ENCODE results near the gene POU6F2. TPM values are rescaled to one million over a fixed set of nuclear protein-coding genes. Genes with fewer than 3 reads are reported as not detected.

POU6F2 gene
- total and polyA plus RNA-seq, 2 experiments from 2014 or later = not detected

GRCh38 chr7:39094731-39095130 is 117.0 kb downstream of the POU6F2 start:
- WGBS, 2 experiments (ENCODE audit: low coverage in 1 of 2, low lambda C conversion rate in 2 of 2, missing lambda C conversion rate in 2 of 2) = 0 to 2% methylated on average over 2 of the region's 2 CpGs
- Histone ChIP-seq H3K9me2 (ENCODE audit: insufficient read depth) (no peaks in the 10 kb centered on the region), H3K9ac (no peak overlapping the region), H3K36me3 (ENCODE audit: low read depth) (no peaks in the 10 kb centered on the region), H3K27me3 (replicated peaks; ENCODE audit: insufficient read depth) (peaks cover 4% of the 10 kb centered on the region; the same call in 1 of the 2 replicates), H3K4me3 (no peak overlapping the region), H3K9me3 (ENCODE audit: low read depth) (no peaks in the 10 kb centered on the region), H2AFZ (no peak overlapping the region), H3K4me2 (ENCODE audit: unreplicated experiment) (no peak overlapping the region), H3K79me2 (ENCODE audit: insufficient read depth) (no peaks in the 10 kb centered on the region), H3K4me1 (ENCODE audit: insufficient read depth) (no peaks in the 10 kb centered on the region), H3F3A (ENCODE audit: insufficient read depth) (no peaks in the 10 kb centered on the region), H4K20me1 (ENCODE audit: insufficient read depth) (no peaks in the 10 kb centered on the region), H3K27ac (no peak overlapping the region)
- no peak for DNase-seq
- TF ChIP-seq EZH2 (IDR thresholded peaks at IDR 0.05; ENCODE audit: insufficient read depth, poor library complexity, severe bottlenecking) (no peak), EZH2phosphoT487 (IDR thresholded peaks at IDR 0.05; ENCODE audit: insufficient read depth, low read depth) (no peak)
- in situ Hi-C loops (cut with MboI) = no loop called here

- in situ Hi-C loops (cut with MboI) = no loop called here
- H3K9ac ChIP-seq = no peak overlapping the region
- peaks cover 4% of the 10 kb centered on the region; the same call in 1 of the 2 replicates for H3K27me3 ChIP-seq (replicated peaks; ENCODE audit: insufficient read depth)
- H3K4me1 ChIP-seq (ENCODE audit: insufficient read depth) = no peaks in the 10 kb centered on the region
- WGBS, 2 experiments (ENCODE audit: low coverage in 1 of 2, low lambda C conversion rate in 2 of 2, missing lambda C conversion rate in 2 of 2) = 36 to 39% methylated on average over 7 of the region's 7 CpGs
- no peaks in the 10 kb centered on the region for H3F3A ChIP-seq (ENCODE audit: insufficient read depth)
- no peaks in the 10 kb centered on the region for H3K79me2 ChIP-seq (ENCODE audit: insufficient read depth)
- no peak overlapping the region for H3K4me2 ChIP-seq (ENCODE audit: unreplicated experiment)
- TF ChIP-seq EZH2 (IDR thresholded peaks at IDR 0.05; ENCODE audit: insufficient read depth, poor library complexity, severe bottlenecking) (no peak), EZH2phosphoT487 (IDR thresholded peaks at IDR 0.05; ENCODE audit: insufficient read depth, low read depth) (no peak)
- no peaks in the 10 kb centered on the region for H3K9me2 ChIP-seq (ENCODE audit: insufficient read depth)
- H3K9me3 ChIP-seq (ENCODE audit: low read depth) = no peaks in the 10 kb centered on the region
- H2AFZ ChIP-seq = no peak overlapping the region
- no peak overlapping the region for H3K27ac ChIP-seq
- H4K20me1 ChIP-seq (ENCODE audit: insufficient read depth) = no peaks in the 10 kb centered on the region
- no peak overlapping the region for H3K4me3 ChIP-seq
- no peak for DNase-seq
- H3K36me3 ChIP-seq (ENCODE audit: low read depth) = no peaks in the 10 kb centered on the region
Observed at GRCh38 chr7:39095875-39096619, 118.3 kb downstream of the POU6F2 start.

- in situ Hi-C loops (cut with MboI) = no loop called here
Observed at GRCh38 chr7:39098506-39098905, 120.8 kb downstream of the POU6F2 start.

GRCh38 chr7:39099146-39099545 is 121.4 kb downstream of the POU6F2 start:
- no peak overlapping the region for H3K4me2 ChIP-seq (ENCODE audit: unreplicated experiment)
- H4K20me1 ChIP-seq (ENCODE audit: insufficient read depth) = no peaks in the 10 kb centered on the region
- WGBS, 2 experiments (ENCODE audit: low coverage in 1 of 2, low lambda C conversion rate in 2 of 2, missing lambda C conversion rate in 2 of 2) = 51 to 52% methylated on average over 3 of the region's 3 CpGs
- no peaks in the 10 kb centered on the region for H3K79me2 ChIP-seq (ENCODE audit: insufficient read depth)
- in situ Hi-C loops (cut with MboI) = no loop called here
- no peak for DNase-seq
- H2AFZ ChIP-seq = no peak overlapping the region
- no peak overlapping the region for H3K4me3 ChIP-seq
- no peak for TF ChIP-seq EZH2phosphoT487 (IDR thresholded peaks at IDR 0.05; ENCODE audit: insufficient read depth, low read depth)
- no peak for TF ChIP-seq EZH2 (IDR thresholded peaks at IDR 0.05; ENCODE audit: insufficient read depth, poor library complexity, severe bottlenecking)
- H3K9me2 ChIP-seq (ENCODE audit: insufficient read depth) = no peaks in the 10 kb centered on the region
- no peaks in the 10 kb centered on the region for H3K36me3 ChIP-seq (ENCODE audit: low read depth)
- H3K27me3 ChIP-seq (replicated peaks; ENCODE audit: insufficient read depth) = peaks cover 4% of the 10 kb centered on the region; the same call in 1 of the 2 replicates
- H3K27ac ChIP-seq = no peak overlapping the region
- no peaks in the 10 kb centered on the region for H3K4me1 ChIP-seq (ENCODE audit: insufficient read depth)
- H3K9ac ChIP-seq = no peak overlapping the region
- H3K9me3 ChIP-seq (ENCODE audit: low read depth) = no peaks in the 10 kb centered on the region
- H3F3A ChIP-seq (ENCODE audit: insufficient read depth) = no peaks in the 10 kb centered on the region

More at GRCh38 chr7:39098506-39098905, 120.8 kb downstream of the POU6F2 start:
- no peak overlapping the region for H3K27ac ChIP-seq
- H3K27me3 ChIP-seq (replicated peaks; ENCODE audit: insufficient read depth) = peaks cover 4% of the 10 kb centered on the region; the same call in 1 of the 2 replicates
- 34 to 48% methylated on average over 3 of the region's 3 CpGs for WGBS, 2 experiments (ENCODE audit: low coverage in 1 of 2, low lambda C conversion rate in 2 of 2, missing lambda C conversion rate in 2 of 2)
- DNase-seq = no peak
- H3K9me3 ChIP-seq (ENCODE audit: low read depth) = no peaks in the 10 kb centered on the region
- TF ChIP-seq EZH2phosphoT487 (IDR thresholded peaks at IDR 0.05; ENCODE audit: insufficient read depth, low read depth) = no peak
- TF ChIP-seq EZH2 (IDR thresholded peaks at IDR 0.05; ENCODE audit: insufficient read depth, poor library complexity, severe bottlenecking) = no peak
- no peak overlapping the region for H3K9ac ChIP-seq
- H3K9me2 ChIP-seq (ENCODE audit: insufficient read depth) = no peaks in the 10 kb centered on the region
- H3K4me2 ChIP-seq (ENCODE audit: unreplicated experiment) = no peak overlapping the region
- H4K20me1 ChIP-seq (ENCODE audit: insufficient read depth) = no peaks in the 10 kb centered on the region
- H3K36me3 ChIP-seq (ENCODE audit: low read depth) = no peaks in the 10 kb centered on the region
- no peak overlapping the region for H3K4me3 ChIP-seq
- no peaks in the 10 kb centered on the region for H3F3A ChIP-seq (ENCODE audit: insufficient read depth)
- no peak overlapping the region for H2AFZ ChIP-seq
- no peaks in the 10 kb centered on the region for H3K4me1 ChIP-seq (ENCODE audit: insufficient read depth)
- no peaks in the 10 kb centered on the region for H3K79me2 ChIP-seq (ENCODE audit: insufficient read depth)
